Vagina (tissue), 2 donors: ENCODE measurements around the gene MINDY3.

ENCODE experiments used
- POLR2A ChIP-seq, 2 donors: fragments of 450-650 bp; IDR thresholded peaks; one replicate each; pipeline ENCODE4 v1.6.1; 2017; ENCODE audit warnings: antibody characterized with exemption in 2 of 2, mild to moderate bottlenecking in 2 of 2, moderate library complexity in 2 of 2
- TF ChIP-seq, protein P1 (sequence below), 3 experiments: fragments of 450-650 bp in 2 of 3; fragments of 200-600 bp in 1 of 3; sonication (generic) in 1 of 3; IDR thresholded peaks; one replicate each; pipeline ENCODE4 v1.5.1; 2017 to 2019; ENCODE audit warnings: antibody characterized with exemption in 3 of 3, mild to moderate bottlenecking in 2 of 3, moderate library complexity in 2 of 3

DNA sequence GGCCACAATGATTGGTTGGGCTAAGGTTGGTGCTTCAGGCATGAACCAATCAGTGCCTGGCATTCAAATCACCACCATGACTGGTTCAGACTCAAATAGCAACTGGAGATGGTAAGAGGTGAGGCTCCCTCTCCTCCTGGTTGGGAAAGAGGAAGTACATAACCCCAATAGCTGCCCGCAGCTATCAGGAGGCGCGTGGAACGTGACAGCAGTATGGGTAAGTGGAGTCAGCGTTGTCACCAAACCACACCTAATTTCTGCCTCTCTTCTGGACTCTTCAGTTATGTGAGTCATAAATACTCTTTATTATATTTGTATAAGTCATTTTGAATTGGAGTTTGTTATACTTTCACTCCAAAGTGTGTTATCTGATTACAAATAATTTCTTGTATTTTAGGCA lies 122.7 kb downstream of the MINDY3 start:
- no peak for TF ChIP-seq POLR2A (IDR thresholded peaks at IDR 0.05)
- TF ChIP-seq, protein P1, sequence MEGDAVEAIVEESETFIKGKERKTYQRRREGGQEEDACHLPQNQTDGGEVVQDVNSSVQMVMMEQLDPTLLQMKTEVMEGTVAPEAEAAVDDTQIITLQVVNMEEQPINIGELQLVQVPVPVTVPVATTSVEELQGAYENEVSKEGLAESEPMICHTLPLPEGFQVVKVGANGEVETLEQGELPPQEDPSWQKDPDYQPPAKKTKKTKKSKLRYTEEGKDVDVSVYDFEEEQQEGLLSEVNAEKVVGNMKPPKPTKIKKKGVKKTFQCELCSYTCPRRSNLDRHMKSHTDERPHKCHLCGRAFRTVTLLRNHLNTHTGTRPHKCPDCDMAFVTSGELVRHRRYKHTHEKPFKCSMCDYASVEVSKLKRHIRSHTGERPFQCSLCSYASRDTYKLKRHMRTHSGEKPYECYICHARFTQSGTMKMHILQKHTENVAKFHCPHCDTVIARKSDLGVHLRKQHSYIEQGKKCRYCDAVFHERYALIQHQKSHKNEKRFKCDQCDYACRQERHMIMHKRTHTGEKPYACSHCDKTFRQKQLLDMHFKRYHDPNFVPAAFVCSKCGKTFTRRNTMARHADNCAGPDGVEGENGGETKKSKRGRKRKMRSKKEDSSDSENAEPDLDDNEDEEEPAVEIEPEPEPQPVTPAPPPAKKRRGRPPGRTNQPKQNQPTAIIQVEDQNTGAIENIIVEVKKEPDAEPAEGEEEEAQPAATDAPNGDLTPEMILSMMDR (IDR thresholded peaks at IDR 0.05), result no peak
